Subcutaneous adipose tissue (tissue), 4 donors: ENCODE measurements around the gene ZNF273. TPM values are rescaled to one million over a fixed set of nuclear protein-coding genes. Genes with fewer than 3 reads are reported as not detected.

ENCODE experiments used
- total RNA-seq, 4 donors: library from RNA; depleted of rRNA; stranded (reverse); fragments of >200 nt; gene quantifications; one replicate each; pipeline ENCODE4 v1.1.0, GENCODE V29; 2016
- TF ChIP-seq, protein P1 (sequence below): fragments of 450-650 bp; IDR thresholded peaks from one replicate; pipeline ENCODE4 v1.5.1; 2016; ENCODE audit warnings: low read depth, mild to moderate bottlenecking, control low read depth, antibody characterized with exemption, moderate library complexity

The ZNF273 gene
- total RNA-seq, 4 donors from 2014 or later: 4.4 to 8.1 (median 6.8) TPM

DNA sequence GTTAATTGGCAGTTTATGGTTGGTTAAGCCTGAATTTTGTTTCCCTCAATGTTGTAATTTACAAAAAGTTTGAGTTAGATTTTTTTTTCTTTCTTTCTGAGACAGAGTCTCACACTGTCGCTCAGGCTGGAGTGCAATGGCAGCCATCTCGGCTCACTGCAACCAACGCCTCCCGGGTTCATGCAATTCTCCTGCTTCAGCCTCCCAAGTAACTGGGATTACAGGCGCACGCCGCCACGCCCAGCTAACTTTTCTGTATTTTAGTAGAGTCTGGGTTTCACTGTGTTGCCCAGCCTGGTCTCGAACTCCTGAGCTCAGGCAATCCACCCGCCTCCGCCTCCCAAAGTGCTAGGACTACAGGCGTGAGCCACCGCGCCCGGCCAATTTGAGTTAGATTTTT is 935 bp downstream of the ZNF273 start:
- TF ChIP-seq, protein P1, sequence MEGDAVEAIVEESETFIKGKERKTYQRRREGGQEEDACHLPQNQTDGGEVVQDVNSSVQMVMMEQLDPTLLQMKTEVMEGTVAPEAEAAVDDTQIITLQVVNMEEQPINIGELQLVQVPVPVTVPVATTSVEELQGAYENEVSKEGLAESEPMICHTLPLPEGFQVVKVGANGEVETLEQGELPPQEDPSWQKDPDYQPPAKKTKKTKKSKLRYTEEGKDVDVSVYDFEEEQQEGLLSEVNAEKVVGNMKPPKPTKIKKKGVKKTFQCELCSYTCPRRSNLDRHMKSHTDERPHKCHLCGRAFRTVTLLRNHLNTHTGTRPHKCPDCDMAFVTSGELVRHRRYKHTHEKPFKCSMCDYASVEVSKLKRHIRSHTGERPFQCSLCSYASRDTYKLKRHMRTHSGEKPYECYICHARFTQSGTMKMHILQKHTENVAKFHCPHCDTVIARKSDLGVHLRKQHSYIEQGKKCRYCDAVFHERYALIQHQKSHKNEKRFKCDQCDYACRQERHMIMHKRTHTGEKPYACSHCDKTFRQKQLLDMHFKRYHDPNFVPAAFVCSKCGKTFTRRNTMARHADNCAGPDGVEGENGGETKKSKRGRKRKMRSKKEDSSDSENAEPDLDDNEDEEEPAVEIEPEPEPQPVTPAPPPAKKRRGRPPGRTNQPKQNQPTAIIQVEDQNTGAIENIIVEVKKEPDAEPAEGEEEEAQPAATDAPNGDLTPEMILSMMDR: no peak

DNA sequence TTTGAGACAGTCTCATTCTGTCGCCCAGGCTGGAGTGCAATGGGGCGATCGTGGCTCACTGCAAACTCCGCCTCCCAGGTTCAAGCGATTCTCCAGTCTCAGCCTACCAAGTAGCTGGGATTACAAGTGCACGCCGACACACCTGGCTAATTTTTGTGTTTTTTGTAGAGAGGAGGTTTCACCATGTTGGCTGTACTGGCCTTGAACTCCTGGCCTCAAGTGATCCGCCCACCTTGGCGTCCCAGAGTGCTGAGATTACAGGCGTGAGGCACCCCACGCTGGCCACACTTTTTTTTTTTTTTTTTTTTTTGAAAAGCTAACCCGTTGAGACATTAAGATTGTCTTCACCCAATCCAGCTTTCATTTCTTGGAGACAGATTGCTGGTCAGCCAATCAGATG is 2.1 kb downstream of the ZNF273 start:
- TF ChIP-seq, protein P1: no peak

DNA sequence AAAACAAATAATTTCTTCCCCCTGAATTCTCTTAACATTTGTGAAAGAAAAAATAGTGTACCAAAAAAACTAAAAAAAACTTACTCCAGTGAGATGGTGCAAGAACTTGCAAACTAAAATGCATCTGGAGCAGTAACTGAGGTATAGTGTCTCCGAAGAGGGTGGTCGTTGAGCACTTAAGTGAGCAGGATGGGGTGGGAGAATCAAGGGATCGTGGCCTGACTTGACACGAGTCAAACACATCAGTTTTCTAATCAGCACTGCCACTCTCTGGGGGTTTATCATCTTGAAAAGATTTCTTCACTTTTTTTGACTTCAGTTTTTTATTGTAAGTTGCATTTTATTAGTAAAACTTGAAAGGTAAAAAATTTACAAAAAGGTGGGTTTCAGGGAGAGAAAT is 2.5 kb downstream of the ZNF273 start:
- TF ChIP-seq, protein P1: no peak

DNA sequence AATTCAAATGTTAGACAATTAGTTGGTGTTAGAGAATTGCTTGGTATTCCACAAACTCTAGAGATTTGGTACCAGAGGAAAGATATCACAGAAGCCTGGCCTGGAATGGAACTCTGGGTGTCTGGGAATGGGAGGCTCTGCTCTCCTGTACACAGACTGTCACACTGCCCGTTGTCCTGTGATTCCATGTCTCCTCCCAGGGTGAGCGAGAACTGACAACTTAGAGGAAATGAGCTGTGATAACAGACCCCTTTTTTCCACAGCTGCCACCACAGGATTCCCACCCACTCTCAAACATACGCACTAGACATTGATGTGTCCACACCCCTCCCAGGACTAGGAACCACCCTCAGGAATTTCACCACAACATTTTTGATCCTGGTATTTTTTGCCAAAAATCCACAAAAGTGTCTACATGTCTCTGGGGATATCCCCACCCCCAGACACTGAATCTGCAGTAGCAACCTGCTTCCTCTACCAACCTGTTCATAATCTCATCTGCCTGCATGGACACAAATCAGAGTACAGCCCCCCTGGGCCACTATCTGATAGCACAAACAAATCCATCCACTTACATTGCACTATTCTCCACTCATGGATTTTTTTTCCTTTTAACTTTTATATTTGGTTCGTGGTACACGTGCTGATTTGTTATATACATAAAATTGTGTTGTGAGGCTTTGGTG is 4.7 kb downstream of the ZNF273 start:
- TF ChIP-seq, protein P1: no peak

DNA sequence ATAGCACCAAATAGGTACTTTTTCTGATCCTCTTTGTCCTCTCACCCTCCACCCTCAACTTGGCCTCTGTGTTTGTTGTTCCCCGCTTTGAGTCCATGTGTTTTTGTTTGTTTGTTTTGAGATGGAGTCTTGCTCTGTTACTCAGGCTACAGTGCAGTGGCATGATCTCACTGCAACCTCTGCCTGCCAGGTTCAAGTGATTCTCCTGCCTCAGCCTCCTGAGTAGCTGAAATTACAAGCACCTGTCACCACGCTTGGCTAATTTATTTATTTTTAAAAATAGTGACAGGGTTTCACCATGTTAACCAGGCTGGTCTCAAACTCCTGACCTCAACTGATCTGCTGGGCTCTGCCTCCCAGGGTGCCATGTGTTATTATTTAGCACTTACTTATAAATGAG is 5.3 kb downstream of the ZNF273 start:
- TF ChIP-seq, protein P1: no peak

DNA sequence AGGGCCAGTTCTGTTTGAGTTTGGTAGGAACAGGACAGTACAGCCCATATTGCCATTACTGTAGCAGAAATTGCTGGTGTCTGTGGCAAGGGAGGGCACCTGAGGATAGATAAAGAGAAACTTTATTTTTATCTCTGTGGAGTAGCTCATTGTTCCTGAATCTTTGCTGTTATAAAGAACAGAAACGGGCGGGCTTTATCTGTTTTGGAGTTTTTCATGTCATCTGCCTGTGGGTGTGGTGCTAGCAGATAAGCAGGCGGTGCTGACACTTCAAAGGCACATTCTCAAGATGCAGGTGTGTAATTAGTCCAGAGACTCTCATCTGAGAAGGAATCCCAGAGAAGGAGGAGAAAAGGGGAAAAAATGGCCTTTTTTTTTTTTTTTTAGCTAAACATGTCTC is 11.5 kb downstream of the ZNF273 start:
- TF ChIP-seq, protein P1: no peak

DNA sequence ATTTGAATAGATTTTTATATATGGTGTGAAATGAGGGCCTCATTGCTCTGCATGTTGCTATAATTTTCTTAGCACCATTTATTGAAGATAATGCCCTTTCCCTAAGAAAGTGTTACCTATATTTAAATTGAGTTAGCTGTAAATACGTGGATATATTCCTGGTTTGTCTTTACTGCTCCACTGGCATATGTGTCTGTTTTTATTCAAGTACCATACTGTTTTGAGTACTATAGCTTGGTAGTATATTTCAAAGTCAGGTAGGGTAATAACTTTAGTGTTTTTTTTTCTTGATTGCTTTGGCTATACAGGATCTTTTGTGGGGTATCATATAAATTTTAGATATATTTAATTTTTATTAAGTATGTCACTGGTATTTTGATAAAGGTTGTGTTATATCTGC is 31.4 kb downstream of the ZNF273 start:
- TF ChIP-seq, protein P1: no peak
